HepG2 (cell line): Measurements from ENCODE around the gene KCNMB2.

Experiments used
- EZH2 ChIP-seq: conservative IDR thresholded peaks from 2 replicates; pipeline ENCODE4 v1.6.1; 2012; ENCODE audit warnings: mild to moderate bottlenecking, low read depth, low read length, moderate library complexity
- GTF3A ChIP-seq: sonication (generic); formaldehyde crosslinking; conservative IDR thresholded peaks from 2 replicates; pipeline ENCODE4 v1.4.0; 2020; ENCODE audit warnings: mild to moderate bottlenecking, missing genetic modification reagents
- NR2F6 ChIP-seq, 2 experiments: IDR thresholded peaks; 2 replicates each; pipeline ENCODE4 v1.6.1; 2016; ENCODE audit warnings: antibody characterized with exemption in 1 of 2, mild to moderate bottlenecking in 1 of 2
- NR3C1 ChIP-seq: sonication (generic); formaldehyde crosslinking; IDR thresholded peaks from 2 replicates; pipeline ENCODE4 v1.4.0; 2020; ENCODE audit warnings: missing genetic modification reagents
- POLR2AphosphoS5 ChIP-seq: IDR thresholded peaks from 2 replicates; pipeline ENCODE4 v1.6.1; 2012; ENCODE audit warnings: low read depth, low read length
- ZFP36L1 ChIP-seq: sonication (generic); formaldehyde crosslinking; IDR thresholded peaks from 2 replicates; pipeline ENCODE4 v1.8.0; 2022; ENCODE audit warnings: mild to moderate bottlenecking, missing genetic modification reagents, moderate library complexity
- ZNF362 ChIP-seq: sonication (generic); formaldehyde crosslinking; IDR thresholded peaks from 2 replicates; pipeline ENCODE4 v1.4.0; 2020; ENCODE audit warnings: missing genetic modification reagents, mild to moderate bottlenecking, borderline replicate concordance
- TF ChIP-seq, protein P1 (sequence below): sonication (generic); formaldehyde crosslinking; IDR thresholded peaks from 2 replicates; pipeline ENCODE4 v1.8.0; 2022; ENCODE audit warnings: mild to moderate bottlenecking, missing genetic modification reagents
- TF ChIP-seq, protein P2 (sequence below): sonication (generic); formaldehyde crosslinking; IDR thresholded peaks from 2 replicates; pipeline ENCODE4 v1.5.0; 2020; ENCODE audit warnings: mild to moderate bottlenecking, missing genetic modification reagents, moderate library complexity
- TF ChIP-seq, protein P3 (sequence below): sonication (generic); formaldehyde crosslinking; IDR thresholded peaks from 2 replicates; pipeline ENCODE4 v1.4.0; 2020; ENCODE audit warnings: missing genetic modification reagents

- TF ChIP-seq POLR2AphosphoS5 = no peak
- TF ChIP-seq, protein P1, sequence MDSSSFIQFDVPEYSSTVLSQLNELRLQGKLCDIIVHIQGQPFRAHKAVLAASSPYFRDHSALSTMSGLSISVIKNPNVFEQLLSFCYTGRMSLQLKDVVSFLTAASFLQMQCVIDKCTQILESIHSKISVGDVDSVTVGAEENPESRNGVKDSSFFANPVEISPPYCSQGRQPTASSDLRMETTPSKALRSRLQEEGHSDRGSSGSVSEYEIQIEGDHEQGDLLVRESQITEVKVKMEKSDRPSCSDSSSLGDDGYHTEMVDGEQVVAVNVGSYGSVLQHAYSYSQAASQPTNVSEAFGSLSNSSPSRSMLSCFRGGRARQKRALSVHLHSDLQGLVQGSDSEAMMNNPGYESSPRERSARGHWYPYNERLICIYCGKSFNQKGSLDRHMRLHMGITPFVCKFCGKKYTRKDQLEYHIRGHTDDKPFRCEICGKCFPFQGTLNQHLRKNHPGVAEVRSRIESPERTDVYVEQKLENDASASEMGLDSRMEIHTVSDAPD = no peak
- TF ChIP-seq GTF3A (CRISPR knock-in tag) = no peak
- TF ChIP-seq EZH2 = no peak
- TF ChIP-seq ZFP36L1 (CRISPR knock-in tag) = no peak
- TF ChIP-seq ZNF362 (CRISPR knock-in tag) = no peak
- TF ChIP-seq, protein P2, sequence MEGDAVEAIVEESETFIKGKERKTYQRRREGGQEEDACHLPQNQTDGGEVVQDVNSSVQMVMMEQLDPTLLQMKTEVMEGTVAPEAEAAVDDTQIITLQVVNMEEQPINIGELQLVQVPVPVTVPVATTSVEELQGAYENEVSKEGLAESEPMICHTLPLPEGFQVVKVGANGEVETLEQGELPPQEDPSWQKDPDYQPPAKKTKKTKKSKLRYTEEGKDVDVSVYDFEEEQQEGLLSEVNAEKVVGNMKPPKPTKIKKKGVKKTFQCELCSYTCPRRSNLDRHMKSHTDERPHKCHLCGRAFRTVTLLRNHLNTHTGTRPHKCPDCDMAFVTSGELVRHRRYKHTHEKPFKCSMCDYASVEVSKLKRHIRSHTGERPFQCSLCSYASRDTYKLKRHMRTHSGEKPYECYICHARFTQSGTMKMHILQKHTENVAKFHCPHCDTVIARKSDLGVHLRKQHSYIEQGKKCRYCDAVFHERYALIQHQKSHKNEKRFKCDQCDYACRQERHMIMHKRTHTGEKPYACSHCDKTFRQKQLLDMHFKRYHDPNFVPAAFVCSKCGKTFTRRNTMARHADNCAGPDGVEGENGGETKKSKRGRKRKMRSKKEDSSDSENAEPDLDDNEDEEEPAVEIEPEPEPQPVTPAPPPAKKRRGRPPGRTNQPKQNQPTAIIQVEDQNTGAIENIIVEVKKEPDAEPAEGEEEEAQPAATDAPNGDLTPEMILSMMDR (CRISPR knock-in tag) = no peak
- no peak for TF ChIP-seq NR2F6 (IDR thresholded peaks at IDR 0.05)
- TF ChIP-seq NR2F6 (CRISPR knock-in tag; IDR thresholded peaks at IDR 0.05) = no peak
- no peak for TF ChIP-seq NR3C1 (CRISPR knock-in tag)
- TF ChIP-seq, protein P3, sequence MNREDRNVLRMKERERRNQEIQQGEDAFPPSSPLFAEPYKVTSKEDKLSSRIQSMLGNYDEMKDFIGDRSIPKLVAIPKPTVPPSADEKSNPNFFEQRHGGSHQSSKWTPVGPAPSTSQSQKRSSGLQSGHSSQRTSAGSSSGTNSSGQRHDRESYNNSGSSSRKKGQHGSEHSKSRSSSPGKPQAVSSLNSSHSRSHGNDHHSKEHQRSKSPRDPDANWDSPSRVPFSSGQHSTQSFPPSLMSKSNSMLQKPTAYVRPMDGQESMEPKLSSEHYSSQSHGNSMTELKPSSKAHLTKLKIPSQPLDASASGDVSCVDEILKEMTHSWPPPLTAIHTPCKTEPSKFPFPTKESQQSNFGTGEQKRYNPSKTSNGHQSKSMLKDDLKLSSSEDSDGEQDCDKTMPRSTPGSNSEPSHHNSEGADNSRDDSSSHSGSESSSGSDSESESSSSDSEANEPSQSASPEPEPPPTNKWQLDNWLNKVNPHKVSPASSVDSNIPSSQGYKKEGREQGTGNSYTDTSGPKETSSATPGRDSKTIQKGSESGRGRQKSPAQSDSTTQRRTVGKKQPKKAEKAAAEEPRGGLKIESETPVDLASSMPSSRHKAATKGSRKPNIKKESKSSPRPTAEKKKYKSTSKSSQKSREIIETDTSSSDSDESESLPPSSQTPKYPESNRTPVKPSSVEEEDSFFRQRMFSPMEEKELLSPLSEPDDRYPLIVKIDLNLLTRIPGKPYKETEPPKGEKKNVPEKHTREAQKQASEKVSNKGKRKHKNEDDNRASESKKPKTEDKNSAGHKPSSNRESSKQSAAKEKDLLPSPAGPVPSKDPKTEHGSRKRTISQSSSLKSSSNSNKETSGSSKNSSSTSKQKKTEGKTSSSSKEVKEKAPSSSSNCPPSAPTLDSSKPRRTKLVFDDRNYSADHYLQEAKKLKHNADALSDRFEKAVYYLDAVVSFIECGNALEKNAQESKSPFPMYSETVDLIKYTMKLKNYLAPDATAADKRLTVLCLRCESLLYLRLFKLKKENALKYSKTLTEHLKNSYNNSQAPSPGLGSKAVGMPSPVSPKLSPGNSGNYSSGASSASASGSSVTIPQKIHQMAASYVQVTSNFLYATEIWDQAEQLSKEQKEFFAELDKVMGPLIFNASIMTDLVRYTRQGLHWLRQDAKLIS (CRISPR knock-in tag) = no peak
Observed at GRCh38 chr3:178634975-178635374, 98.7 kb downstream of the KCNMB2 start.
